GM12801 (cell line): ENCODE data around the gene GBA3.

Experiments used
- TF ChIP-seq, protein P1 (sequence below): IDR thresholded peaks from one replicate; pipeline ENCODE4 v1.5.1; 2011; ENCODE audit warnings: control low read depth; ENCODE audit not compliant: insufficient read length; ENCODE audit errors: extremely low read depth

GBA3 gene

DNA sequence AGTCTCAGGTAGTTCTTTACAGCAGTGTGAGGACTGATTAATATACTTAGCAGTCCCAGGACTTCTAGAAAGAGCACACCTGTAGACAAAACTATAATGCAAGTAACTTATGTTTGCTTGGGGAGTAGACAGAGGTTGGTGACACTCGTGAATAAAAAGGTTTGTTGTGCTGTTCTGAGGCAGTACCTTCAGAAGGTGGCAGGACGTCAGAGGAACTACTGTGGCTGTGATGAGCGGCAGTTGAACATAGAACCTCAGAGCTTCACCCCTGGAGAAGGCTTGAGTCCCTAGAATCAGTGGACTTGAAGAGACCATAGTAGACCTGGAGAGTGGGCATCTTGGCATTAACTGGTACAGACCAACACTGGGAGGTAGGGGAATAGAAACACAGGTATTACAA is 3.3 kb upstream of the GBA3 start:
- TF ChIP-seq, protein P1, sequence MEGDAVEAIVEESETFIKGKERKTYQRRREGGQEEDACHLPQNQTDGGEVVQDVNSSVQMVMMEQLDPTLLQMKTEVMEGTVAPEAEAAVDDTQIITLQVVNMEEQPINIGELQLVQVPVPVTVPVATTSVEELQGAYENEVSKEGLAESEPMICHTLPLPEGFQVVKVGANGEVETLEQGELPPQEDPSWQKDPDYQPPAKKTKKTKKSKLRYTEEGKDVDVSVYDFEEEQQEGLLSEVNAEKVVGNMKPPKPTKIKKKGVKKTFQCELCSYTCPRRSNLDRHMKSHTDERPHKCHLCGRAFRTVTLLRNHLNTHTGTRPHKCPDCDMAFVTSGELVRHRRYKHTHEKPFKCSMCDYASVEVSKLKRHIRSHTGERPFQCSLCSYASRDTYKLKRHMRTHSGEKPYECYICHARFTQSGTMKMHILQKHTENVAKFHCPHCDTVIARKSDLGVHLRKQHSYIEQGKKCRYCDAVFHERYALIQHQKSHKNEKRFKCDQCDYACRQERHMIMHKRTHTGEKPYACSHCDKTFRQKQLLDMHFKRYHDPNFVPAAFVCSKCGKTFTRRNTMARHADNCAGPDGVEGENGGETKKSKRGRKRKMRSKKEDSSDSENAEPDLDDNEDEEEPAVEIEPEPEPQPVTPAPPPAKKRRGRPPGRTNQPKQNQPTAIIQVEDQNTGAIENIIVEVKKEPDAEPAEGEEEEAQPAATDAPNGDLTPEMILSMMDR: no peak

DNA sequence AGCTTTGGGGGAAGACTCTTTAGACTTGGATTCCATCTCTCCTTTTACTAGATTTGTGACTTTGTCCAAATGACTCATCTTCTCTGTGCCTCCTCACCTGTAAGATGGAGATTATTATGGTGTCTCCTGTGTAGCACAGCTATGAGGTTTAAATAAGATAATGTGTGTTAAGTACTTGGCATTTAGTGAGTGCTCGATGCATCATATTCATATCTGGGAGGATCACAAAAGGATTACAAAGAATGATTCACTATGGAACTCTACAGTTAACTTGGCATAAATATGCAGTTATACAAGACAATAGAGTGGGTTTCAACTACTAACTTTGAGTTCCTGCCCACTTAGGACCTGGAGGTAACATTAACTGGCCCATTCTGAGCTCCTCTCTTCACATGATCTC is 2.3 kb downstream of the GBA3 start:
- TF ChIP-seq, protein P1: no peak

DNA sequence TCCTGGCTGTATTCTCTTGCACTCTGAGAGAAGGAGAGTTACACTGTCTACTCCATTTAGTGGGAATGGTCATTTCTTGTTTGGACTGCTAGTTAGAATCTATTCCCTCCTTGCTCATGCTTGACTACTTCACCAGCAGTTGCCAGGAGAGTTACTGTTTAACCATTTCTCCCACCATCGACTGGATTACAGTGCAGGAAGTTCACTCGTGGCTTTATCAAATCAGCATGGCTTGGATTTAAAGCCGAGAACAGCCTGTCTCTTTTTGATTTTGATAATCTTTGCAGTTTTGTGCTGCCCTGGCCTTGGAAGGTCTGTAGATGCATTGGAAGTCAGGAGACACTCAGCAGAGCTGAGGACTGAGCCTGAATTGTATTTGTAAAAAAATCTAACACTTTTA is 3.2 kb downstream of the GBA3 start:
- TF ChIP-seq, protein P1: no peak

DNA sequence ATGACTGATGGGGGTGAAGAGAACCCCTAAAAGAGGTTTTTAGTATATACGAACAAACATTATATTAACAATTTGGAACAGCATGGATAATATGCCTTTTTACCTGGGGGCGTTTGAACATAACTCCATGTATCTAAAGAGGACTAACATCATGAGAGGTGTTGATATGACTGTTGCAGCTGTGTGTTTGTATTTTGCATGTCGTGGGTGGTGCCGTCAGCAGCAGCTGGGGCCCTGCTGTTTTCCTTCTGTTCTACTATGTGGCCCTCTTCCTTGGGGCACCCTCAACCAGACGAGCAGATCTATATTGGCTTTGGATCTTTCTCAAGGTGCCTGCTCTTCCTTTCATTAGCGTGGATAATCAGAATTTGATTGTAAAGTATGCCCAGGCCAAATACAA is 11.2 kb downstream of the GBA3 start:
- TF ChIP-seq, protein P1: no peak

DNA sequence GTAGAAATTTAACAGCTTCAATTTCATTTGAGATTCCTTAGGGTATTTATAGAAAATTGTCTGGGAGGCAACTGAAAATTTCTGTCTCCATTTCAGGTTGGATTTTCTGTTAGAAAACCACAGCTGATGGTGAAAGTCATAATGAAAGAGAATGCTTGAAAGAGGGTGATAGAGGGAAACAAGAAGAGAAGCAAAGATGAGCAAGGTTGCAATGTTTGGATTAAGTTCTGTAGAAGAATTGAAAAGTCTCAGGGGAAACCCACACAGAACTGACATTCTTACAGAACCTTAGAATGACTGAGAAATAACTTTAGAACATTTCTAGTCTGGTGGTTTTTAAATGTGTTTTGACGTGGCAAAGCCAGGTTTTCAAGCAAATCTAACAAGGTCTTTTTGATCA is 14.7 kb downstream of the GBA3 start:
- TF ChIP-seq, protein P1: no peak

GRCh38 chr4:22708961-22709360 is 16.2 kb downstream of the GBA3 start:
- TF ChIP-seq, protein P1: no peak

DNA sequence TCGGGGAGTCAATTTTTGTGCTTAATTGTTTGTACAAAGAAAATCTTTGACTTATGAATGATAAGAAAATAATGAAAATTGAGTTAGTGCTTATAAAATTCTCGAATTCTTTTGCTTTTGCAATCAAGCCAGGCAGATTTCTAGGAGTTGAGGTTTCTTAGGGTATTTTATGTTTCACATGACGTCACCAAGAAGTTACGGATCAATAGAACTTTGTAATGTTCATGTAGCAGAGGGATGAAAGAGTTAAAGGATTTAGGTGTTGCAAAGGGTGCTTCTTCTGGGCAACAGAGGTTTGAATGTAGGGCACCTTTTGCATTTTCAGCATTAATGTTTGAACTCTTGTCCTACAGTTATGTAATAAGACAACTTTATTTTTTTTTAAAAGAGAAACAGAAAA is 19.4 kb downstream of the GBA3 start:
- TF ChIP-seq, protein P1: no peak

DNA sequence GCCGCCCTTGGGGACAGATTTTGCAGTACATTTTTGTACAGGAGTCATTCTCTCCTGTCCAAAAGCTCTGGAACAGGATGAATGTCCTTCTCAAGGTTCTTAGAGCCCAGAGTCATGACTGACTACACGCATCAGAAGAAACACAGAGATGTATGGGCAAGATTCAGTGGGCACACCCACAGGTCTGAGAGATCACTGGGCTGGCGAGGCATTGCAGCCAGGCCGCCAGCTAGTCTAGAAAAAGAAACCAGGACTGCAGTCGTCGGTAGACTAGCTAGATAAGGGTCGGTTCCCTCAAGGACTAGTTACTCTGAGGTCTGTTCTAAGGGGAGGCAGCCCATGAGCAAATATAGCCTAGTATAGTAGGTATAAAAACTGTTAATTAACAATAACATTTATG is 19.8 kb downstream of the GBA3 start:
- TF ChIP-seq, protein P1: no peak
